Ascending aorta (tissue), 2 donors: ENCODE data around the gene TGFBR3. TPM values are rescaled to one million over a fixed set of nuclear protein-coding genes. Genes with fewer than 3 reads are reported as not detected.

ENCODE experiments used
- DNase-seq, 2 donors: peaks; one replicate each; pipeline ENCODE4 v3.0.0-alpha.2; 2019; ENCODE audit warnings: low spot score in 2 of 2
- H3K27ac ChIP-seq, 2 donors: fragments of 200-600 bp; sonication (generic); one replicate each; pipeline ENCODE4 v1.5.1; 2016 to 2017; ENCODE audit warnings: mild to moderate bottlenecking in 1 of 2
- H3K27me3 ChIP-seq: fragments of 200-600 bp; sonication (generic); one replicate; pipeline ENCODE4 v1.5.1; 2017
- H3K36me3 ChIP-seq, 2 donors: fragments of 200-600 bp; sonication (generic); one replicate each; pipeline ENCODE4 v1.5.1; 2016
- H3K4me1 ChIP-seq, 2 donors: fragments of 200-600 bp; sonication (generic); one replicate each; pipeline ENCODE4 v1.5.1; 2016 to 2017; ENCODE audit warnings: mild to moderate bottlenecking in 1 of 2
- H3K4me3 ChIP-seq, 2 donors: fragments of 200-600 bp; sonication (generic); one replicate each; pipeline ENCODE4 v1.5.1; 2016 to 2017; ENCODE audit warnings: mild to moderate bottlenecking in 1 of 2
- H3K9me3 ChIP-seq, 2 donors: fragments of 200-600 bp; sonication (generic); one replicate each; pipeline ENCODE4 v1.5.1; 2016
- CTCF ChIP-seq, 3 experiments: fragments of 200-600 bp in 2 of 3; fragments of 450-650 bp in 1 of 3; sonication (generic) in 2 of 3; IDR thresholded peaks; one replicate each; pipeline ENCODE4 v1.5.1; 2016 to 2019; ENCODE audit warnings: antibody characterized with exemption in 3 of 3, mild to moderate bottlenecking in 1 of 3, moderate library complexity in 1 of 3
- intact Hi-C: fragments of 100-400 bp; cut with DNase I; formaldehyde crosslinking; loops from one replicate; pipeline ENCODE4 v1.15.1; 2023
- total RNA-seq: library from RNA; depleted of rRNA; stranded (reverse); fragments of >200 nt; gene quantifications from one replicate; pipeline ENCODE4 v1.1.0, GENCODE V29; 2016

TGFBR3 gene
- total RNA-seq, 1 donor from 2014 or later: 127 TPM

- no peak for DNase-seq
- peaks cover 0 to 28% of the 10 kb centered on the region in 2 donors for H3K4me1 ChIP-seq
- peak overlapping the region in 1 of 2 donors; percentile 17 for H3K27ac ChIP-seq
These were observed 154.1 kb downstream of the TGFBR3 start for GRCh38 chr1:91731815-91732214.

GRCh38 chr1:91730801-91731732 lies 154.9 kb downstream of the TGFBR3 start:
- no peak for TF ChIP-seq CTCF (IDR thresholded peaks at IDR 0.05)
- intact Hi-C loops: loop anchor here (10.0 kb wide), 1 partner anchor 216 kb away; no protein-coding TSS in a partner anchor
- Histone ChIP-seq H3K36me3 (peaks cover 0 to 4% of the 10 kb centered on the region in 2 donors), H3K4me1 (peaks cover 0 to 32% of the 10 kb centered on the region in 2 donors), H3K27me3 (no peaks in the 10 kb centered on the region), H3K9me3 (no peaks in the 10 kb centered on the region), H3K4me3 (no peak overlapping the region), H3K27ac (no peak overlapping the region)
- DNase-seq: no peak

More at GRCh38 chr1:91731815-91732214, 154.1 kb downstream of the TGFBR3 start:
- H3K9me3 ChIP-seq: no peaks in the 10 kb centered on the region
- no peak for TF ChIP-seq CTCF (IDR thresholded peaks at IDR 0.05)
- H3K4me3 ChIP-seq: no peak overlapping the region
- intact Hi-C loops: loop anchor here (10.0 kb wide), 1 partner anchor 217 kb away; no protein-coding TSS in a partner anchor
- H3K27me3 ChIP-seq: no peaks in the 10 kb centered on the region
- peaks cover 0 to 4% of the 10 kb centered on the region in 2 donors for H3K36me3 ChIP-seq

GRCh38 chr1:91729621-91730358 lies 156.2 kb downstream of the TGFBR3 start:
- TF ChIP-seq CTCF (IDR thresholded peaks at IDR 0.05): no peak
- no peak for DNase-seq
- peaks cover 0 to 36% of the 10 kb centered on the region in 2 donors for H3K4me1 ChIP-seq
- H3K27ac ChIP-seq: no peak overlapping the region
- no peaks in the 10 kb centered on the region for H3K27me3 ChIP-seq
- no peaks in the 10 kb centered on the region for H3K9me3 ChIP-seq
- no peak overlapping the region for H3K4me3 ChIP-seq
- peaks cover 0 to 4% of the 10 kb centered on the region in 2 donors for H3K36me3 ChIP-seq
- intact Hi-C loops: loop anchor here (5.0 to 10.0 kb wide), 2 partner anchors 37 to 215 kb away; no protein-coding TSS in a partner anchor

- Histone ChIP-seq H3K9me3 (no peaks in the 10 kb centered on the region), H3K27ac (no peak overlapping the region), H3K4me3 (no peak overlapping the region), H3K27me3 (no peaks in the 10 kb centered on the region), H3K36me3 (peaks cover 0 to 4% of the 10 kb centered on the region in 2 donors), H3K4me1 (peaks cover 0 to 36% of the 10 kb centered on the region in 2 donors)
- no peak for DNase-seq
- intact Hi-C loops: loop anchor here (5.0 kb wide), 1 partner anchor 35 kb away; no protein-coding TSS in a partner anchor
- TF ChIP-seq CTCF (IDR thresholded peaks at IDR 0.05): no peak
These were observed 158.2 kb downstream of the TGFBR3 start for GRCh38 chr1:91727763-91728162.

GRCh38 chr1:91725989-91726721 lies 159.8 kb downstream of the TGFBR3 start:
- H3K27me3 ChIP-seq: no peaks in the 10 kb centered on the region
- H3K36me3 ChIP-seq: peaks cover 4 to 12% of the 10 kb centered on the region in 2 donors
- H3K4me3 ChIP-seq: no peak overlapping the region
- H3K9me3 ChIP-seq: no peaks in the 10 kb centered on the region
- TF ChIP-seq CTCF (IDR thresholded peaks at IDR 0.05): no peak
- DNase-seq: peak in 1 of 2 donors; percentile 71
- H3K4me1 ChIP-seq: peaks cover 0 to 23% of the 10 kb centered on the region in 2 donors
- H3K27ac ChIP-seq: peak overlapping the region; percentile 71 to 80
- intact Hi-C loops: loop anchor here (5.0 kb wide), 1 partner anchor 34 kb away; no protein-coding TSS in a partner anchor
